ENCODE results near the gene SLC39A7. TPM values are rescaled to one million over a fixed set of nuclear protein-coding genes. Genes with fewer than 3 reads are reported as not detected.

SLC39A7 gene
- total and polyA plus RNA-seq, 4 donors, result 59.7 to 102 (median 88.6) TPM

- Histone ChIP-seq H3K4me3 (ENCODE audit: low read length in 2 of 2) (no peak overlapping the region), H3K27ac (ENCODE audit: low read depth in 1 of 2, low read length in 2 of 2) (no peak overlapping the region), H3K27me3 (ENCODE audit: control insufficient read depth in 1 of 2, insufficient read depth in 2 of 2, low read length in 1 of 2) (no peaks in the 10 kb centered on the region), H3K36me3 (ENCODE audit: control insufficient read depth in 1 of 2, insufficient read depth in 2 of 2, low read length in 1 of 2) (no peaks in the 10 kb centered on the region), H3K4me1 (ENCODE audit: control insufficient read depth in 1 of 2, insufficient read depth in 2 of 2, low read length in 2 of 2) (no peaks in the 10 kb centered on the region), H3K9me3 (ENCODE audit: control insufficient read depth, low read length) (no peaks in the 10 kb centered on the region)
- 71 to 80% methylated on average over 5 of the region's 5 CpGs for WGBS, 2 donors
- DNase-seq (no peak), ATAC-seq (ENCODE audit: low FRiP score) (no peak)
- intact Hi-C loops (cut with DNase I), result no loop called here
These were observed 17.5 kb upstream of the SLC39A7 start for GRCh38 chr6:33183071-33183683.

GRCh38 chr6:33185190-33185589, 15.5 kb upstream of the SLC39A7 start:
- Histone ChIP-seq H3K9me3 (ENCODE audit: control insufficient read depth, low read length) (no peaks in the 10 kb centered on the region), H3K36me3 (ENCODE audit: control insufficient read depth in 1 of 2, insufficient read depth in 2 of 2, low read length in 1 of 2) (no peaks in the 10 kb centered on the region), H3K4me3 (ENCODE audit: low read length in 2 of 2) (no peak overlapping the region), H3K27me3 (ENCODE audit: control insufficient read depth in 1 of 2, insufficient read depth in 2 of 2, low read length in 1 of 2) (no peaks in the 10 kb centered on the region), H3K4me1 (ENCODE audit: control insufficient read depth in 1 of 2, insufficient read depth in 2 of 2, low read length in 2 of 2) (no peaks in the 10 kb centered on the region), H3K27ac (ENCODE audit: low read depth in 1 of 2, low read length in 2 of 2) (no peak overlapping the region)
- intact Hi-C loops (cut with DNase I), result no loop called here
- DNase-seq, result peak in 1 of 2 donors; percentile 39
- WGBS, 2 donors, result 72 to 87% methylated on average over 7 to 9 of the region's 9 CpGs
- no peak for ATAC-seq (ENCODE audit: low FRiP score)

GRCh38 chr6:33185654-33186187, 14.9 kb upstream of the SLC39A7 start:
- Histone ChIP-seq H3K36me3 (ENCODE audit: control insufficient read depth in 1 of 2, insufficient read depth in 2 of 2, low read length in 1 of 2) (no peaks in the 10 kb centered on the region), H3K4me1 (ENCODE audit: control insufficient read depth in 1 of 2, insufficient read depth in 2 of 2, low read length in 2 of 2) (no peaks in the 10 kb centered on the region), H3K27me3 (ENCODE audit: control insufficient read depth in 1 of 2, insufficient read depth in 2 of 2, low read length in 1 of 2) (no peaks in the 10 kb centered on the region), H3K27ac (ENCODE audit: low read depth in 1 of 2, low read length in 2 of 2) (no peak overlapping the region), H3K4me3 (ENCODE audit: low read length in 2 of 2) (no peak overlapping the region), H3K9me3 (ENCODE audit: control insufficient read depth, low read length) (no peaks in the 10 kb centered on the region)
- 91 to 93% methylated on average over 4 of the region's 4 CpGs for whole genome bisulfite sequencing, 2 donors
- DNase-seq, result no peak
- ATAC-seq (ENCODE audit: low FRiP score), result no peak
- intact Hi-C loops (cut with DNase I), result no loop called here

GRCh38 chr6:33187809-33188208, 12.9 kb upstream of the SLC39A7 start:
- no peaks in the 10 kb centered on the region for H3K36me3 ChIP-seq (ENCODE audit: control insufficient read depth in 1 of 2, insufficient read depth in 2 of 2, low read length in 1 of 2)
- H3K4me3 ChIP-seq (ENCODE audit: low read length in 2 of 2), result no peak overlapping the region
- H3K27me3 ChIP-seq (ENCODE audit: control insufficient read depth in 1 of 2, insufficient read depth in 2 of 2, low read length in 1 of 2), result no peaks in the 10 kb centered on the region
- H3K4me1 ChIP-seq (ENCODE audit: control insufficient read depth in 1 of 2, insufficient read depth in 2 of 2, low read length in 2 of 2), result no peaks in the 10 kb centered on the region
- DNase-seq (no peak), ATAC-seq (ENCODE audit: low FRiP score) (no peak)
- no peaks in the 10 kb centered on the region for H3K9me3 ChIP-seq (ENCODE audit: control insufficient read depth, low read length)
- WGBS, 2 donors, result 93 to 96% methylated on average over 1 of the region's 1 CpG
- intact Hi-C loops (cut with DNase I), result no loop called here
- no peak overlapping the region for H3K27ac ChIP-seq (ENCODE audit: low read depth in 1 of 2, low read length in 2 of 2)

- no peaks in the 10 kb centered on the region for H3K4me1 ChIP-seq (ENCODE audit: control insufficient read depth in 1 of 2, insufficient read depth in 2 of 2, low read length in 2 of 2)
- WGBS, 2 donors, result 89 to 92% methylated on average over 8 of the region's 8 CpGs
- no peak overlapping the region for H3K4me3 ChIP-seq (ENCODE audit: low read length in 2 of 2)
- H3K9me3 ChIP-seq (ENCODE audit: control insufficient read depth, low read length), result no peaks in the 10 kb centered on the region
- no peaks in the 10 kb centered on the region for H3K36me3 ChIP-seq (ENCODE audit: control insufficient read depth in 1 of 2, insufficient read depth in 2 of 2, low read length in 1 of 2)
- no peak overlapping the region for H3K27ac ChIP-seq (ENCODE audit: low read depth in 1 of 2, low read length in 2 of 2)
- no peaks in the 10 kb centered on the region for H3K27me3 ChIP-seq (ENCODE audit: control insufficient read depth in 1 of 2, insufficient read depth in 2 of 2, low read length in 1 of 2)
- DNase-seq, result peak in 1 of 2 donors; percentile 36
- intact Hi-C loops (cut with DNase I), result no loop called here
- ATAC-seq (ENCODE audit: low FRiP score), result no peak
These were observed 11.5 kb upstream of the SLC39A7 start for GRCh38 chr6:33189164-33189563.

- no peak for DNase-seq
- Histone ChIP-seq H3K27me3 (ENCODE audit: control insufficient read depth in 1 of 2, insufficient read depth in 2 of 2, low read length in 1 of 2) (no peaks in the 10 kb centered on the region), H3K9me3 (ENCODE audit: control insufficient read depth, low read length) (no peaks in the 10 kb centered on the region), H3K4me3 (ENCODE audit: low read length in 2 of 2) (no peak overlapping the region), H3K27ac (ENCODE audit: low read depth in 1 of 2, low read length in 2 of 2) (no peak overlapping the region), H3K4me1 (ENCODE audit: control insufficient read depth in 1 of 2, insufficient read depth in 2 of 2, low read length in 2 of 2) (no peaks in the 10 kb centered on the region), H3K36me3 (ENCODE audit: control insufficient read depth in 1 of 2, insufficient read depth in 2 of 2, low read length in 1 of 2) (no peaks in the 10 kb centered on the region)
- WGBS, 2 donors, result 59 to 66% methylated on average over 6 to 7 of the region's 7 CpGs
- intact Hi-C loops (cut with DNase I), result no loop called here
- ATAC-seq (ENCODE audit: low FRiP score), result no peak
These were observed 10.8 kb upstream of the SLC39A7 start for GRCh38 chr6:33189625-33190448.

GRCh38 chr6:33190504-33191107, 10.1 kb upstream of the SLC39A7 start:
- Histone ChIP-seq H3K27me3 (ENCODE audit: control insufficient read depth in 1 of 2, insufficient read depth in 2 of 2, low read length in 1 of 2) (no peaks in the 10 kb centered on the region), H3K4me3 (ENCODE audit: low read length in 2 of 2) (no peak overlapping the region), H3K9me3 (ENCODE audit: control insufficient read depth, low read length) (no peaks in the 10 kb centered on the region), H3K27ac (ENCODE audit: low read depth in 1 of 2, low read length in 2 of 2) (no peak overlapping the region), H3K36me3 (ENCODE audit: control insufficient read depth in 1 of 2, insufficient read depth in 2 of 2, low read length in 1 of 2) (peaks cover 0 to 2% of the 10 kb centered on the region in 2 donors), H3K4me1 (ENCODE audit: control insufficient read depth in 1 of 2, insufficient read depth in 2 of 2, low read length in 2 of 2) (no peaks in the 10 kb centered on the region)
- intact Hi-C loops (cut with DNase I), result no loop called here
- ATAC-seq (ENCODE audit: low FRiP score) (no peak), DNase-seq (no peak)
- 88 to 91% methylated on average over 11 of the region's 11 CpGs for WGBS, 2 donors

GRCh38 chr6:33191383-33192104, 9.1 kb upstream of the SLC39A7 start:
- Histone ChIP-seq H3K36me3 (ENCODE audit: control insufficient read depth in 1 of 2, insufficient read depth in 2 of 2, low read length in 1 of 2) (peaks cover 0 to 6% of the 10 kb centered on the region in 2 donors), H3K4me3 (ENCODE audit: low read length in 2 of 2) (no peak overlapping the region), H3K9me3 (ENCODE audit: control insufficient read depth, low read length) (no peaks in the 10 kb centered on the region), H3K4me1 (ENCODE audit: control insufficient read depth in 1 of 2, insufficient read depth in 2 of 2, low read length in 2 of 2) (no peaks in the 10 kb centered on the region), H3K27ac (ENCODE audit: low read depth in 1 of 2, low read length in 2 of 2) (no peak overlapping the region), H3K27me3 (ENCODE audit: control insufficient read depth in 1 of 2, insufficient read depth in 2 of 2, low read length in 1 of 2) (no peaks in the 10 kb centered on the region)
- DNase-seq, result peak in 1 of 2 donors; percentile 45
- 40 to 44% methylated on average over 8 of the region's 8 CpGs for WGBS, 2 donors
- intact Hi-C loops (cut with DNase I), result no loop called here
- ATAC-seq (ENCODE audit: low FRiP score), result no peak
